Mammary epithelial cell (primary cell): ENCODE results near the gene AFP.

Source experiments
- CTCF ChIP-seq, 2 donors: IDR thresholded peaks in 1 of 2; conservative IDR thresholded peaks in 1 of 2; 2 replicates each; pipeline ENCODE4 v1.5.1; 2011 to 2012; ENCODE audit warnings: inconsistent platforms in 2 of 2, low read length in 2 of 2, mild to moderate bottlenecking in 2 of 2, control low read depth in 1 of 2, low read depth in 1 of 2; ENCODE audit not compliant: insufficient read depth in 1 of 2; ENCODE audit errors: extremely low read depth in 1 of 2
- EZH2 ChIP-seq: IDR thresholded peaks from 2 replicates; pipeline ENCODE4 v1.6.1; 2012; ENCODE audit warnings: low read length, inconsistent platforms, borderline replicate concordance

GRCh38 chr4:73452953-73453700, 17.1 kb downstream of the AFP start:
- TF ChIP-seq CTCF (conservative IDR thresholded peaks at IDR 0.05 in 1 of 2, IDR thresholded peaks at IDR 0.05 in 1 of 2; ENCODE audit: extremely low read depth in 1 of 2, insufficient read depth in 1 of 2, low read depth in 1 of 2, low read length in 2 of 2) (no peak), EZH2 (no peak)
